ENCODE measurements around the gene TTC29.

The TTC29 gene

GRCh38 chr4:146945556-146946374, at the start of gene TTC29:
Gene TTC29, minus strand, starts transcription at chr4:146945864. Its CDS starts 5,969 bp downstream, at chr4:146939895.
- peak; percentile 50 for DNase-seq

- no peak for DNase-seq
Measured at GRCh38 chr4:146981651-146982050, 36.0 kb upstream of the TTC29 start.

- DNase-seq: no peak
Measured at GRCh38 chr4:146978641-146979040, 33.0 kb upstream of the TTC29 start.

- no peak for DNase-seq
Measured at GRCh38 chr4:146976145-146976544, 30.5 kb upstream of the TTC29 start.

- DNase-seq: peak; percentile 9
Measured at GRCh38 chr4:146975527-146975926, 29.9 kb upstream of the TTC29 start.

GRCh38 chr4:146975036-146975435, 29.4 kb upstream of the TTC29 start:
- no peak for DNase-seq

GRCh38 chr4:146972036-146972435, 26.4 kb upstream of the TTC29 start:
- no peak for DNase-seq

GRCh38 chr4:146969126-146969525, 23.5 kb upstream of the TTC29 start:
- no peak for DNase-seq

- DNase-seq: no peak
Measured at GRCh38 chr4:146960634-146961033, 15.0 kb upstream of the TTC29 start.

- no peak for DNase-seq
Measured at GRCh38 chr4:146959692-146960091, 14.0 kb upstream of the TTC29 start.

- no peak for DNase-seq
Measured at GRCh38 chr4:146957237-146957636, 11.6 kb upstream of the TTC29 start.

- no peak for DNase-seq
Measured at GRCh38 chr4:146952896-146953295, 7.2 kb upstream of the TTC29 start.

GRCh38 chr4:146949559-146949958, 3.9 kb upstream of the TTC29 start:
- no peak for DNase-seq

GRCh38 chr4:146943691-146944375, 1.8 kb downstream of the TTC29 start:
- DNase-seq: no peak

GRCh38 chr4:146932116-146932515, 13.5 kb downstream of the TTC29 start:
- DNase-seq: no peak

GRCh38 chr4:146930673-146931072, 15.0 kb downstream of the TTC29 start:
- no peak for DNase-seq

GRCh38 chr4:146927695-146928094, 18.0 kb downstream of the TTC29 start:
- DNase-seq: no peak

- no peak for DNase-seq
Measured at GRCh38 chr4:146916479-146917076, 29.1 kb downstream of the TTC29 start.

- DNase-seq: no peak
Measured at GRCh38 chr4:146915132-146915531, 30.5 kb downstream of the TTC29 start.

- DNase-seq: no peak
Measured at GRCh38 chr4:146900295-146900694, 45.4 kb downstream of the TTC29 start.

- no peak for DNase-seq
Measured at GRCh38 chr4:146890301-146890700, 55.4 kb downstream of the TTC29 start.

GRCh38 chr4:146883070-146883469, 62.6 kb downstream of the TTC29 start:
- DNase-seq: no peak

GRCh38 chr4:146857298-146857697, 88.4 kb downstream of the TTC29 start:
- no peak for DNase-seq

GRCh38 chr4:146855761-146856160, 89.9 kb downstream of the TTC29 start:
- no peak for DNase-seq

Measured in NCI-H187 treated with DMSO at 0.1 percent for 48 hours (cell line).